ENCODE measurements around the gene CACNG4. TPM values are rescaled to one million over a fixed set of nuclear protein-coding genes. Genes with fewer than 3 reads are reported as not detected.

The CACNG4 gene
- total RNA-seq, 4 donors from 2014 or later = 0.21 to 3.9 (median 0.26) TPM; not detected in 1

- no peaks in the 10 kb centered on the region for H3K27me3 ChIP-seq
- no peak for TF ChIP-seq CTCF (IDR thresholded peaks at IDR 0.05)
- TF ChIP-seq POLR2A (IDR thresholded peaks at IDR 0.05) = no peak
- no peak overlapping the region for H3K4me3 ChIP-seq
- H3K27ac ChIP-seq = no peak overlapping the region
- no peak for DNase-seq
- intact Hi-C loops (cut with DNase I; ENCODE audit: low total_unique reads) = no loop called here
- no peaks in the 10 kb centered on the region for H3K36me3 ChIP-seq
- no peaks in the 10 kb centered on the region for H3K4me1 ChIP-seq
- H3K9me3 ChIP-seq = peaks cover 0 to 8% of the 10 kb centered on the region in 2 donors
These were observed 89.6 kb downstream of the CACNG4 start for GRCh38 chr17:67054011-67054591.

- Histone ChIP-seq H3K27me3 (no peaks in the 10 kb centered on the region), H3K9me3 (peaks cover 0 to 7% of the 10 kb centered on the region in 2 donors), H3K36me3 (no peaks in the 10 kb centered on the region), H3K4me3 (no peak overlapping the region), H3K4me1 (no peaks in the 10 kb centered on the region), H3K27ac (no peak overlapping the region)
- no peak for DNase-seq
- no peak for TF ChIP-seq CTCF (IDR thresholded peaks at IDR 0.05)
- TF ChIP-seq POLR2A (IDR thresholded peaks at IDR 0.05) = no peak
- intact Hi-C loops (cut with DNase I; ENCODE audit: low total_unique reads) = no loop called here
These were observed 90.1 kb downstream of the CACNG4 start for GRCh38 chr17:67054608-67055007.

GRCh38 chr17:67055041-67055443 is 90.5 kb downstream of the CACNG4 start:
- Histone ChIP-seq H3K9me3 (peaks cover 0 to 3% of the 10 kb centered on the region in 2 donors), H3K36me3 (no peaks in the 10 kb centered on the region), H3K4me3 (no peak overlapping the region), H3K27ac (no peak overlapping the region), H3K4me1 (no peaks in the 10 kb centered on the region), H3K27me3 (no peaks in the 10 kb centered on the region)
- intact Hi-C loops (cut with DNase I; ENCODE audit: low total_unique reads) = no loop called here
- DNase-seq = no peak
- TF ChIP-seq POLR2A (IDR thresholded peaks at IDR 0.05) = no peak
- no peak for TF ChIP-seq CTCF (IDR thresholded peaks at IDR 0.05)

- intact Hi-C loops (cut with DNase I; ENCODE audit: low total_unique reads) = no loop called here
- H3K9me3 ChIP-seq = no peaks in the 10 kb centered on the region
- no peak overlapping the region for H3K4me3 ChIP-seq
- no peak for TF ChIP-seq CTCF (IDR thresholded peaks at IDR 0.05)
- no peak for TF ChIP-seq POLR2A (IDR thresholded peaks at IDR 0.05)
- no peaks in the 10 kb centered on the region for H3K4me1 ChIP-seq
- no peak overlapping the region for H3K27ac ChIP-seq
- H3K27me3 ChIP-seq = no peaks in the 10 kb centered on the region
- no peaks in the 10 kb centered on the region for H3K36me3 ChIP-seq
- no peak for DNase-seq
These were observed 91.6 kb downstream of the CACNG4 start for GRCh38 chr17:67055811-67056745.

All from uterus (tissue), 4 donors.